Measurements from ENCODE around the gene SARDH.

SARDH gene

DNA sequence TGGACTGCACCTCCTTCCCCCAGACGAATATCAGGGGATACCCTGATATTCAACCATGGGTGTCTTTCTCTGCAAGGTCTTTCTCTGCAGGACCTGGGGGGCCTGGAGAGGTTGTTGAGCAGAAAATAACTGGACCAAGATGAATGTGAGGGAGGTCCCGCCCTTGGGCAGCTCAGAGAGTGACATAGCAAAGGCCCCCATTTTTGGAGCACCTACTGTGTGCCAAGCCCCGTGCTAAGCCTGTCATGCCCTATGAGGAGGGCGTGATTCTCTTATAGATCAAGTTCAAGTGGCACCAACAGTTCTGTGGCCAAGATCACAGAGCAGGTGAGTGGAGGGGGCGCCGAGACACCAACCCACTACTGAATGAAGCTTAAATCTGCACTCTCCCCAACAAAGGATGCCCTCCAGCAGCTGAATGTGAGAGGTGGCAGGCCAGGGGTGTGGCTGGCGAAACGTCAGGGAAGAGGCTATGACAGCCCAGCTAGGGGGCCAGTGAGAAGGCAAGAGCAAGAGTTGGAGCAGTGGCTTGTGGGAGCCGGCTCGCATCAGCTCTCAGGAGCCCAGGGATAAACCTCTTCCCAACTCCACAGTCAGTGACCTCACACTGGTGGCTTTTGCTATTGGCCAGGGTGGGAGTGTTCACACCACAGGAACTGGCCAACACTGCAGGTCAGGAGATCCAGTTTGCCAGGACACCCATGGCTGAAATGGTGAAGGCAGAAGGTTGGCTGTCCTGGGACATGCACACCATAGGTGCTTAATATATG, 5.3 kb downstream of the SARDH start:
- Histone ChIP-seq H3K4me3 (ENCODE audit: low read depth in 1 of 2, low read length in 2 of 2) (no peak overlapping the region), H3K36me3 (ENCODE audit: control insufficient read depth in 1 of 2, insufficient read depth in 2 of 2, low read length in 2 of 2) (no peaks in the 10 kb centered on the region)

DNA sequence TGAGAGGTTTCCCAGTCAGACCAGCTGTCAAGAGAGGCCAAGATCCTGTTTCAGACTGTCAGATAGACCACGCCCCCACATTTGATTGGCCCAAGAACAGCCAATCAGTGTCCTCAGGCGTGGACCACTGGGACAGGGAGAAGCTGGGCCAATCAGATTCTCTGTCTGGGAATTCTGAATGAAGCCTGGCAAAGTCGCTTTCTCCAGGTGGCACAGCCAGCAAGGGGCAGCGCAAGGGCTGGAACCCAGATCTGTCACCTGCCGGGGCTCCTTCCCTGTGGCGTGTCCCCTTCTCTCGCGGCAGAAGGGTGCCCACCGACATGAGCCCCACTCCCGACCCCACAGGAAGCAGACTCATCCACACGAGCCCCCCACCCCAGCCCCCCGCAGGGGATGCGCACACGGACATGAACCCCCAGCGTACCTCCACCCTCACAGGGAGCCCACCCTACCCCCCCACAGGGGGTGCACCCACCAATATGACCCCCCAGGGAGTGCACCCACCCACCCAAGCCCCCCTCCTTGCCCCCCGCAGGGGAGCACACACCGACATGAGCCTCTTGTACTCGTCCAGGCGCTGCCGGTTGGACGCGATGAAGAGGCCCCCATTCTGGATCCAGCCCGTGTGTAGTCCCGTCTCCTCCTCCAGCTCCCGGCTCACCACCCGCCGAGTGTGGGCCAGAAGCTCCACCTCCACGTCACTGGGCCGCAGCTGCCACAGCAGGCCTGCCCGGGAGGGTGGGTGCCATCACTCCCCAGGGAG, 6.1 kb downstream of the SARDH start:
- peaks cover 3 to 5% of the 10 kb centered on the region in 2 donors for H3K27me3 ChIP-seq (ENCODE audit: control insufficient read depth in 1 of 2, insufficient read depth in 2 of 2, low read length in 2 of 2)
- H3K4me3 ChIP-seq (ENCODE audit: low read depth in 1 of 2, low read length in 2 of 2) = no peak overlapping the region
- H3K27ac ChIP-seq (ENCODE audit: low read depth, low read length) = no peak overlapping the region
- H3K36me3 ChIP-seq (ENCODE audit: control insufficient read depth in 1 of 2, insufficient read depth in 2 of 2, low read length in 2 of 2) = no peaks in the 10 kb centered on the region
- H3K9ac ChIP-seq (ENCODE audit: low read depth in 1 of 2, low read length in 2 of 2) = no peak overlapping the region
- no peaks in the 10 kb centered on the region for H3K9me3 ChIP-seq (ENCODE audit: control insufficient read depth in 1 of 2, low read length in 2 of 2)
- H3K4me1 ChIP-seq (ENCODE audit: control insufficient read depth in 1 of 2, insufficient read depth in 2 of 2, low read length in 2 of 2) = peaks cover 0 to 2% of the 10 kb centered on the region in 2 donors

More for the DNA sequence above, 5.3 kb downstream of the SARDH start:
- Histone ChIP-seq H3K9ac (ENCODE audit: low read depth in 1 of 2, low read length in 2 of 2) (no peak overlapping the region), H3K27ac (ENCODE audit: low read depth, low read length) (no peak overlapping the region), H3K9me3 (ENCODE audit: control insufficient read depth in 1 of 2, low read length in 2 of 2) (no peaks in the 10 kb centered on the region), H3K4me1 (ENCODE audit: control insufficient read depth in 1 of 2, insufficient read depth in 2 of 2, low read length in 2 of 2) (peaks cover 3 to 7% of the 10 kb centered on the region in 2 donors), H3K27me3 (ENCODE audit: control insufficient read depth in 1 of 2, insufficient read depth in 2 of 2, low read length in 2 of 2) (peaks cover 3 to 5% of the 10 kb centered on the region in 2 donors)

DNA sequence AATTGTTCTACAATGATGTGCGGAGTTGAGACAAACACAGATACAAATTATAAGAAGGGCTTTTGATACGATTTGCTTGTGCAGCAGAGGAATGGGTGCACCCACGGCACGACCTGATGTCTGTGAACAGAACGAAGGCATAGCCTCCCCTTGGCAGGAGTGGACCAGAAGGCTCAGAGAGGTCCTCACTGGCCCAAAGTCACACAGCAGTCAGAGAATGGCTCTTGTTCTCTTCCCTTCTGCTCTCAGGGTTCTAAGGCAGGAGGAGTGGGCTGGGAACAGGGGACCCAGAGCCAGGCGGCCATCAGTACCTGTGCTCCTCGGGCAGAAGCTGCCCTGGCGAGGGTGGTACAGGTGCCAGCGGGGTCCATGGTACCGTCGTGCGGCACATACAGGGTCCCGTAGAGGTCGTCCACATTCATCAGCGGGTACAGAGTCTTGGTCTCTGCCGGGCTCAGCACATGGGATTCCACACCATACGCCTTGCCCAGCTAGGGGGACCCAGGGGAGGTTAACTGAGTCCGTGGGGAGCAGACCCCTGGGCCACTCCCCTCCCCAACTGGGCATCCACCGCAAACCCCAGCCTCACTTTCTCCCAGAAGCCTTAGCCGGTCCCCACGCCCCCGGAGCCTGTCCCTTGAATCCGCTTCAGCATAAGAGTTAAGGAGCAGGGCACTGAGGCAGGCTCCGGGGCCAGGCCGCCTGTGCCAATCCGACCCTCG, 7.0 kb downstream of the SARDH start:
- no peak overlapping the region for H3K9ac ChIP-seq (ENCODE audit: low read depth in 1 of 2, low read length in 2 of 2)
- H3K36me3 ChIP-seq (ENCODE audit: control insufficient read depth in 1 of 2, insufficient read depth in 2 of 2, low read length in 2 of 2) = no peaks in the 10 kb centered on the region
- H3K27me3 ChIP-seq (ENCODE audit: control insufficient read depth in 1 of 2, insufficient read depth in 2 of 2, low read length in 2 of 2) = peaks cover 0 to 5% of the 10 kb centered on the region in 2 donors
- H3K27ac ChIP-seq (ENCODE audit: low read depth, low read length) = no peak overlapping the region
- H3K4me3 ChIP-seq (ENCODE audit: low read depth in 1 of 2, low read length in 2 of 2) = no peak overlapping the region
- H3K9me3 ChIP-seq (ENCODE audit: control insufficient read depth in 1 of 2, low read length in 2 of 2) = no peaks in the 10 kb centered on the region
- no peaks in the 10 kb centered on the region for H3K4me1 ChIP-seq (ENCODE audit: control insufficient read depth in 1 of 2, insufficient read depth in 2 of 2, low read length in 2 of 2)

DNA sequence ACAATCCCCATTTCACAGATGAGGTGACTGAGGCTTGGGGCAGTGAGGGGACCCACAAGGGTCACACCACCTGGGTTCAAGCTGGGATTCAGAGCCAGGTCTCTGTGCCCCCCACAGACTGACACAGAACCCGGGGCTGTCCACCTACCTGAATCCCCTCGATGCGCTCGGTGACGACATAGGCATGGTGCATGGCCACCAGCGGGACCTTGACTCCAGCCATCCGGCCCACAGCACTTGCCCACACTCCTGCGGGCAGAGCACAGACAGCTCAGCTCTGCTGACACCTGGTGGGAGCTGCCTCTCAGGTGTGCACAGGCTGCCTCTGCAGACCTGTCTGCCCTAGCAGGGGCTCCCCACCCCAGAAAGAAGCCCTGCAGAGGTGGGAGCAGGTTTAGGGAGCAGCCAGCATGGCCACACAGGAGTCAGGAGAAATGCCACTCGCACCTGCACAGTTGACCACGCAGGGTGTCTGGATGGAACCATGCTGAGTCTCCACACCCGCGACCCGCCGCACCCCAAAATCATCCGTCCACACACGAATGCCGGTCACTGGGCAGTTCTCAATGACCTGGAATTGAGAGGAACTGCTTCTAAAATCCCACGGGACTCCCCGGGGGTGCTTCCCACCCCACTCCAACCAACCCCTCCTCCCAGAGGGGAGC, 8.4 kb downstream of the SARDH start:
- Histone ChIP-seq H3K4me3 (ENCODE audit: low read depth in 1 of 2, low read length in 2 of 2) (no peak overlapping the region), H3K9ac (ENCODE audit: low read depth in 1 of 2, low read length in 2 of 2) (no peak overlapping the region), H3K27me3 (ENCODE audit: control insufficient read depth in 1 of 2, insufficient read depth in 2 of 2, low read length in 2 of 2) (peaks cover 0 to 5% of the 10 kb centered on the region in 2 donors), H3K36me3 (ENCODE audit: control insufficient read depth in 1 of 2, insufficient read depth in 2 of 2, low read length in 2 of 2) (no peaks in the 10 kb centered on the region), H3K27ac (ENCODE audit: low read depth, low read length) (no peak overlapping the region), H3K4me1 (ENCODE audit: control insufficient read depth in 1 of 2, insufficient read depth in 2 of 2, low read length in 2 of 2) (no peaks in the 10 kb centered on the region), H3K9me3 (ENCODE audit: control insufficient read depth in 1 of 2, low read length in 2 of 2) (no peaks in the 10 kb centered on the region)

DNA sequence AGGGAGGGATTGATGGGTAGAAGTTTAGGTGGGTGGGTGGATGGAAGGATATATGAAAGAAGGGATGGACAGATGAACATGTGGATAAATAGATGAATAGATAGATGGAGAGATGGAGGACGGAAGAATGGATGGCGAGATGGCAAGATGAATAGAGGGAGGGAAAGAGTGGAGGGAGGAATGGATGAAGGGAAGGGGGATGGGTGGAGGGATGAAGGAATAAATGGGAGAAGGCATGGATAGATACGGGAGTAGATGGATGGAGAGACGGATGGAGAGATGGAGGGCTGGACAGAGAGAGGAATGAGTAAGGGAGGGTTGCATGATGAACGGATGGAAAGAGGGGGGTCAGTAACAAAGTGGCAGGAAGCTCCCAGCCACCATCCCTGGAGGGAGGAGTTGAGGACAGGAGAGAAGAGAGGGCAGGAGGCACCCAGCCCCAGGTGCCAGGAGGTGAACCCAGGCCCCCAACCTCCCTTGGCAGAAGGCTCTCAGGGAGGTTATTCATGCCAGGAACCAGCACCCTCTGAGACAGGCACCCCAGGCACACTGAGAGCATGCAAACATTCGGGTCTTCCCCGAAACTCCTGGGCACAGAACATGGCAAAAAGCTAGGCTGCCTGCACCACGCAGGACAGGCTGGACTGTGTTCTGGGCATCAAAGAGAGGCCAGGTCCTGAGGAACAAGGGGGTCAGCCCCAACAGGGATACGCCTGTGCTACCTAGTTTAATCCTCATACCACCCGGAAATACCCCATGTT, 9.1 kb downstream of the SARDH start:
- Histone ChIP-seq H3K4me3 (ENCODE audit: low read depth in 1 of 2, low read length in 2 of 2) (no peak overlapping the region), H3K9me3 (ENCODE audit: control insufficient read depth in 1 of 2, low read length in 2 of 2) (no peaks in the 10 kb centered on the region), H3K9ac (ENCODE audit: low read depth in 1 of 2, low read length in 2 of 2) (no peak overlapping the region), H3K27me3 (ENCODE audit: control insufficient read depth in 1 of 2, insufficient read depth in 2 of 2, low read length in 2 of 2) (peaks cover 0 to 5% of the 10 kb centered on the region in 2 donors), H3K36me3 (ENCODE audit: control insufficient read depth in 1 of 2, insufficient read depth in 2 of 2, low read length in 2 of 2) (no peaks in the 10 kb centered on the region), H3K27ac (ENCODE audit: low read depth, low read length) (no peak overlapping the region), H3K4me1 (ENCODE audit: control insufficient read depth in 1 of 2, insufficient read depth in 2 of 2, low read length in 2 of 2) (no peaks in the 10 kb centered on the region)

DNA sequence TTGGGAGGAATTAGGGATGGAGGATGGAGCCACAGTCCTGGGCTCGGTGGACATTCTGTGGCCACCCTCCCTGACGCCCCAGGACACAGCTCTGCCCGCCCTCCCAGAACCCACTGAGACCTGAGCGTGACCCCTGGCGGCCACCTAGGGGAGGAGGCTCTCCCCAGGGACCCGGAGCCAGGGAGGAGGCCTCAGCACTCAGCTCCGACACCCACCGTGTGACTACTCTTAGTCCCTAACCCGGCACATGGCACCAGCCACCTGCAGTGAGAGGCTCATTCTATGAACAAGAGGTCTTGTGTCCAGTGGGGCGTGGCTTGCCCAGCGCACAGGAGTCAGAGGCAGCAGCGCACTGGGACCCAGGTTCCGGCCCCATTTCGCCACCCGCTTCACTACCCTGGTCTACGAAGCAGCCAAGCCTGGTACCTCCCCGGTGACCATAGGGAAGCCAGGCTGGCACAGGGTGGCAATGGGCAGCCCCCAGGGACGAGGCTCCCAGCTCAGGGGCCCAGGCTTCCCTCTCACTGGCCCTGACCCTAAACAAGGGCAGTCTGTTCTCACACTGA, 10.2 kb downstream of the SARDH start:
- Histone ChIP-seq H3K9ac (ENCODE audit: low read depth in 1 of 2, low read length in 2 of 2) (no peak overlapping the region), H3K9me3 (ENCODE audit: control insufficient read depth in 1 of 2, low read length in 2 of 2) (no peaks in the 10 kb centered on the region), H3K4me1 (ENCODE audit: control insufficient read depth in 1 of 2, insufficient read depth in 2 of 2, low read length in 2 of 2) (no peaks in the 10 kb centered on the region), H3K27ac (ENCODE audit: low read depth, low read length) (no peak overlapping the region), H3K4me3 (ENCODE audit: low read depth in 1 of 2, low read length in 2 of 2) (no peak overlapping the region), H3K36me3 (ENCODE audit: control insufficient read depth in 1 of 2, insufficient read depth in 2 of 2, low read length in 2 of 2) (no peaks in the 10 kb centered on the region), H3K27me3 (ENCODE audit: control insufficient read depth in 1 of 2, insufficient read depth in 2 of 2, low read length in 2 of 2) (peaks cover 0 to 5% of the 10 kb centered on the region in 2 donors)

DNA sequence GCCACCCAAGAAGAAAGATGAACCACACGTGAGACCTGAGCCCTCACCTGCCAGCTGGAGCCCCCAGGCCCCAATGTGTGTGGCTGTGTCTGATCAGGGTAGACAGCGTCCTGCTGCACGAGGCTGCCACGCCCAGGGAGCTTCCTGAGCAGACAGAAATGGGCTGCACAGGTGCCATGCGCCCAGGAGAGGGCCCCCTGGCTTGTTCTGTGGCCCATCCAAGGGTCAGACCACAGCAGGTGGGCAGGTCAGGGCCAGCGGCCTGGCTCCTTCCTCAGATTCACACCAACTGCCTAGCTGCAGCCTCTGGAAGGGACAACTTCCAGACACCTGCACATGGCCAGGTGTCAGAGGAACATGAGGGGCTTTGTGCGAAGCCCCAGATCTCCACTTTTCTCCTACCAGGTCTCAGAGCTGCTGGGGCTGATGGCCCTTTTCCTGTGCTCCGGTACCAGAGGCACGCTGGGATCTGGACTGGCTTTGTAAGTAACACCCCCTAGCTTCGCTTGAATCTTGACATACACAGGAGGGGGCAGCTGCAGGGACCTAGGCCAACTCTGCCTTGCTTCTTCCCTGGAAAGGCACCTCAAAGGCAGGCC, 10.8 kb downstream of the SARDH start:
- Histone ChIP-seq H3K27me3 (ENCODE audit: control insufficient read depth in 1 of 2, insufficient read depth in 2 of 2, low read length in 2 of 2) (peaks cover 0 to 5% of the 10 kb centered on the region in 2 donors), H3K27ac (ENCODE audit: low read depth, low read length) (no peak overlapping the region), H3K9ac (ENCODE audit: low read depth in 1 of 2, low read length in 2 of 2) (no peak overlapping the region), H3K4me3 (ENCODE audit: low read depth in 1 of 2, low read length in 2 of 2) (no peak overlapping the region), H3K36me3 (ENCODE audit: control insufficient read depth in 1 of 2, insufficient read depth in 2 of 2, low read length in 2 of 2) (no peaks in the 10 kb centered on the region), H3K4me1 (ENCODE audit: control insufficient read depth in 1 of 2, insufficient read depth in 2 of 2, low read length in 2 of 2) (no peaks in the 10 kb centered on the region), H3K9me3 (ENCODE audit: control insufficient read depth in 1 of 2, low read length in 2 of 2) (no peaks in the 10 kb centered on the region)

DNA sequence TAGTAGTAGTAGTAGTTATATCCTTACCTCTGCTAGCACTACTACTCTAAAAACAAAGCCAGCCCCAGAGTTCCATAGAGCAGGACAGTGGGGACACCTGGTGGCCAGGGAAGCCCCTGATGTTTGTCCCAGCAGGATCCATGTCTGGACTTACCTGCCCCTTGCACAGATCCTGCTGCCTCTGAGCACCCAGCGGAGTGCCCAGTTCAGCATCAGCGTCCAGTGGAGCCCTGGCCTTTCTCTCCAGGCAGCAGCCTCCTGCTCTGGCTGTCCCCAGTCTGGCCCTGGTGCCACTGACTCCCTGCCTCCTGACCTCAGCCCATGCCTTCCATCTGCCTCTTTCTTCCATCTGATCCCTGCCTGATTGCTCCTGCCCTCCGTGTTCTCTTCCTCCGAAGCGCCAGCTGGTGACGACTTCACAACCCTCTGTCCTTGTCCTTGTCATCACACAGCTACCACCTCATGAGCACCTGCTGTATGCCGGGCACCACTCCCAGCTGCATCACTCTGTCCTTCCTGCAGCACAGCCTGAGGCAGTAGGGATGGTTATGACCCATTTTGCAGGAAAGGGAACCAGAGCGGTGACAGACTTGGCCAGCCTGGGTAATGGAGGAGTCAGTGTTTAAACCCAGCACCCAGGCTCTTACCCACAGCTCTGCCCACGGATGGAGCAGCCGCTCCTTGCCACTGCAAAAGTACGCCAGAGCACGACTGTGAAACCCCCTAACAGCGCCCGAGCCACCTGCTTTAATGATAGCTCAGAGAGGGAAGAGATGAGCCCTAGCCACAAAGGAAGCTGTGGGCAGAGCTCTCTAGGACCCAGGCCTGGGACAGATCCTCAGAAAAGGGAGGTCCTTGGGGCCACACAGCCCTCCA, 11.5 kb downstream of the SARDH start:
- Histone ChIP-seq H3K9me3 (ENCODE audit: control insufficient read depth in 1 of 2, low read length in 2 of 2) (no peaks in the 10 kb centered on the region), H3K9ac (ENCODE audit: low read depth in 1 of 2, low read length in 2 of 2) (no peak overlapping the region), H3K27me3 (ENCODE audit: control insufficient read depth in 1 of 2, insufficient read depth in 2 of 2, low read length in 2 of 2) (peaks cover 0 to 5% of the 10 kb centered on the region in 2 donors), H3K4me1 (ENCODE audit: control insufficient read depth in 1 of 2, insufficient read depth in 2 of 2, low read length in 2 of 2) (no peaks in the 10 kb centered on the region), H3K27ac (ENCODE audit: low read depth, low read length) (no peak overlapping the region), H3K4me3 (ENCODE audit: low read depth in 1 of 2, low read length in 2 of 2) (no peak overlapping the region), H3K36me3 (ENCODE audit: control insufficient read depth in 1 of 2, insufficient read depth in 2 of 2, low read length in 2 of 2) (no peaks in the 10 kb centered on the region)
